Measurements from ENCODE around the gene HUS1.

Gene HUS1

GRCh38 chr7:47941136-47941844 is 38.1 kb downstream of the HUS1 start (continued):
- TF ChIP-seq BCL11B (tag by site-specific recombination; IDR thresholded peaks at IDR 0.05; ENCODE audit: low read depth), result no peak

GRCh38 chr7:47940088-47941013 is 39.1 kb downstream of the HUS1 start:
- CTCF ChIA-PET, result interaction anchor here (0.6 to 2.1 kb wide), 5 partner anchors 56 to 639 kb away, joined by 3 to 8 read pairs (median 3); no protein-coding TSS in a partner anchor
- no peaks in the 10 kb centered on the region for H3K4me1 ChIP-seq (ENCODE audit: control insufficient read depth, insufficient read depth, low read length)
- no peaks in the 10 kb centered on the region for H3K36me3 ChIP-seq (ENCODE audit: control insufficient read depth in 2 of 2, insufficient read depth in 1 of 2, low read length in 2 of 2)
- TF ChIP-seq OSR2 (tag by site-specific recombination; IDR thresholded peaks at IDR 0.05) (no peak), AEBP2 (tag by site-specific recombination; IDR thresholded peaks at IDR 0.05; ENCODE audit: borderline replicate concordance) (no peak), ZNF211 (tag by site-specific recombination; IDR thresholded peaks at IDR 0.05; ENCODE audit: low read depth) (no peak), BCL11A (tag by site-specific recombination; IDR thresholded peaks at IDR 0.05; ENCODE audit: low read depth) (no peak), EGR2 (tag by site-specific recombination; IDR thresholded peaks at IDR 0.05; ENCODE audit: low read depth) (no peak), GLIS1 (tag by site-specific recombination; IDR thresholded peaks at IDR 0.05) (no peak), KLF10 (tag by site-specific recombination; IDR thresholded peaks at IDR 0.05) (no peak)
- POLR2A ChIA-PET, result no interaction called here
- H3K9me3 ChIP-seq (ENCODE audit: control insufficient read depth, insufficient read depth, low read depth, low read length), result no peaks in the 10 kb centered on the region
- no peak overlapping the region for H3K4me3 ChIP-seq (ENCODE audit: low read depth, low read length)
- H3K27ac ChIP-seq (ENCODE audit: extremely low read depth, low read depth, low read length), result no peak overlapping the region

DNA sequence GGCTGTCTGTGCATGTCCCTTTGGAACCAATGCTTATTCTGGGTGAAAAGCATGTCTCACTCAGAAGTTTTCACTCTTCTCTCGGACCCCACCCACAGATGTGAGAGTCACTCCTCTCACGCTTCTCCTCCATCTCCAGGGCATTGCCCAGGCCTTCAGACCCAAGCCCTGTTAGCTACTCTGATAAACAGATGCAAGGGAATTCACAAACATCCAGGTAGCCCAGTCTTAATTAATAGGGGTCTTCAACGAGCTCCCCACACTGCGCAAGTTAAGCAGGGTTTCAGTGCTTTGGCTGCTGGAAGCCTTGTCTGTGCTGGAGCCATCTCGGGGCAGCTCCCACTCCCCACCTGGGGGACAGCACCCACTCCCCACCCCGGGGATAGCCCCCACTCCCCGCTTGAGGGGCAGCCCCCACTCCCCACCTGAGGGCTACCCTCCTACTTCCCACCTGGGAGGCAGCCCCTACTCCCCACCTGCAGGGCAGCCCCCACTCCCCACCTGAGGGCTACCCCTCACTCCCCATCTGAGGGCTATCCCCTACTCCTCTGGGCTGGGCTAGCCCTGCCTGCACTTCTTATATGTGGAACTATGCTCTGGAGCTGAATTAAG is 39.9 kb downstream of the HUS1 start:
- Histone ChIP-seq H3K9me3 (ENCODE audit: control insufficient read depth, insufficient read depth, low read depth, low read length) (no peaks in the 10 kb centered on the region), H3K27ac (ENCODE audit: extremely low read depth, low read depth, low read length) (no peak overlapping the region), H3K4me1 (ENCODE audit: control insufficient read depth, insufficient read depth, low read length) (no peaks in the 10 kb centered on the region), H3K36me3 (ENCODE audit: control insufficient read depth in 2 of 2, insufficient read depth in 1 of 2, low read length in 2 of 2) (no peaks in the 10 kb centered on the region), H3K4me3 (ENCODE audit: low read depth, low read length) (no peak overlapping the region)
- TF ChIP-seq, protein P1, sequence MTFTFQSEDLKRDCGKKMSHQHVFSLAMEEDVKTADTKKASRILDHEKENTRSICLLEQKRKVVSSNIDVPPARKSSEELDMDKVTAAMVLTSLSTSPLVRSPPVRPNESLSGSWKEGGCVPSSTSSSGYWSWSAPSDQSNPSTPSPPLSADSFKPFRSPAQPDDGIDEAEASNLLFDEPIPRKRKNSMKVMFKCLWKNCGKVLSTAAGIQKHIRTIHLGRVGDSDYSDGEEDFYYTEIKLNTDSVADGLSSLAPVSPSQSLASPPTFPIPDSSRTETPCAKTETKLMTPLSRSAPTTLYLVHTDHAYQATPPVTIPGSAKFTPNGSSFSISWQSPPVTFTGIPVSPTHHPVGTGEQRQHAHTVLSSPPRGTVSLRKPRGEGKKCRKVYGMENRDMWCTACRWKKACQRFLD (tag by site-specific recombination; IDR thresholded peaks at IDR 0.05), result no peak
- TF ChIP-seq ZNF514 (tag by site-specific recombination; IDR thresholded peaks at IDR 0.05), result no peak
- no peak for TF ChIP-seq ZFP69B (tag by site-specific recombination; IDR thresholded peaks at IDR 0.05)
- TF ChIP-seq, protein P2, sequence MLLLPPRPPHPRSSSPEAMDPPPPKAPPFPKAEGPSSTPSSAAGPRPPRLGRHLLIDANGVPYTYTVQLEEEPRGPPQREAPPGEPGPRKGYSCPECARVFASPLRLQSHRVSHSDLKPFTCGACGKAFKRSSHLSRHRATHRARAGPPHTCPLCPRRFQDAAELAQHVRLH (tag by site-specific recombination; IDR thresholded peaks at IDR 0.05), result no peak
- TF ChIP-seq ZNF843 (tag by site-specific recombination; IDR thresholded peaks at IDR 0.05), result no peak
- TF ChIP-seq ZBTB20 (tag by site-specific recombination; IDR thresholded peaks at IDR 0.05), result no peak
- TF ChIP-seq GLIS2 (tag by site-specific recombination; IDR thresholded peaks at IDR 0.05), result no peak
- TF ChIP-seq SP3 (tag by site-specific recombination; IDR thresholded peaks at IDR 0.05), result no peak
- CTCF ChIA-PET, result interaction anchor here (0.6 to 2.1 kb wide), 6 partner anchors 8 to 673 kb away, joined by 3 to 6 read pairs (median 4); partner anchors contain the start of gene PKD1L1
- POLR2A ChIA-PET, result no interaction called here
